GM12801 (cell line): ENCODE measurements around the gene NMT1.

ENCODE experiments used
- CTCF ChIP-seq: IDR thresholded peaks from one replicate; pipeline ENCODE4 v1.5.1; 2011; ENCODE audit warnings: control low read depth; ENCODE audit not compliant: insufficient read length; ENCODE audit errors: extremely low read depth

Gene NMT1

DNA sequence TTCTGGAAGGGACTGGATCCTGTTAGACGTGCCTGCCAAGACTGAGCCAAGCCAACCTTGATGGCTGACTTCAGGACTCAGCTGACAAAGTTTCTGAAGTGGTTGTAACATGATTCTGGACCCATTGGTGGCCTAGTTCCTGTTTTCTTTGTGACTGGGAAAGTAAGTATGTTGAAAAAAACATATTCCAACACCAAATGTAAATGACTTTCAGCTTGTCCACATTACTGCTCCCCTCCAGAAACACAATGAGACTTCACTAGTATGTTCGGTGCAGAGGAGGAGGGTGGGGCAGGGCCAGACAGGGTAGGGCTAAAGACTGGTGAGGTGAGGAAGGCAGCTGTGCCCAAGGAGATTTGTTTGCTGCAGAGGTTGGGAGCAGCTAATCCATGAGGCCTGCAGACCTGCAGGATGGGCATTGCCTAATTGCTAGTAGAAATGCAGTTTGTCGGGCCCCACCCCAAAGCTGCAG lies 26.4 kb downstream of the NMT1 start:
- no peak for TF ChIP-seq CTCF

DNA sequence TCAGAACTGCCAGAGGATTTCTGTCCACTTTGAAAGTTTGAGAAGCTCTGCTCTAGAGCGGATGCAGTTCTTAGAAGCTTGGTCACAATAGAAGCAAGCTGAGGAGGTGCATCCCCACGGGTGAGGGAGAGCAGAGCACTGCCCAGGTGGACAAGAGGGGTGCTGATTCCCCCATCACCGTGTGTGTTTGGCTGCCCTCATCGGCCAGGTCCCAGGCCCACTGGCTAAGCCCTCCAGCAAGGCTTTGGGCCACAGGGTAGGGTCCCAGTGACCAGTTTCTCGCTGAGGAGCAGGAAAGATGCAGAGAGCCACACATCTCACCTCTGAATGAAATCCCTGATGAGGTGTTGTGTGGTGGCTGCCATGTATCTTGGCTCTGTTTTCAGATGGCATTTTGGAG lies 26.9 kb downstream of the NMT1 start:
- TF ChIP-seq CTCF = no peak

DNA sequence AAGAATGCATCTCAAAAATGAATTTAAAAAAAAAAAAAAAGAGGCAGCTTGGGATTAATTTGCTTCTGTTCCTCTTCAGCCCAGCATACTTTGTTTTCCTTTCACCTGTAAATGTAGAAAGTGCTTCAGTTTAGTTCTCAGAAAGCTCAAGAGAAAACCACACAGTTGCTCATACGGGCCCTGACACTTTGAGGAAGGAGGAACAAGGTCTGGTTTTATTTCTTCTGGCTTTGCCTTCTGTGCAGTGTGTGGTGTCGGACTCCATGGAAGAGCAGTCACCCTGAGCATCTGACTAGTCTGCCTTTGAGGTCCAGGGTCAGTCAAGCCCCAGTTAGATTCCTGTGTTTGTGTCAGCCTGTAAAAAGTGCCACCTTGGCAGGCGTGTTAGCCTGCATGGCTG lies 27.6 kb downstream of the NMT1 start:
- TF ChIP-seq CTCF = no peak

- no peak for TF ChIP-seq CTCF
Observed at GRCh38 chr17:45090711-45091110, 29.6 kb downstream of the NMT1 start.

DNA sequence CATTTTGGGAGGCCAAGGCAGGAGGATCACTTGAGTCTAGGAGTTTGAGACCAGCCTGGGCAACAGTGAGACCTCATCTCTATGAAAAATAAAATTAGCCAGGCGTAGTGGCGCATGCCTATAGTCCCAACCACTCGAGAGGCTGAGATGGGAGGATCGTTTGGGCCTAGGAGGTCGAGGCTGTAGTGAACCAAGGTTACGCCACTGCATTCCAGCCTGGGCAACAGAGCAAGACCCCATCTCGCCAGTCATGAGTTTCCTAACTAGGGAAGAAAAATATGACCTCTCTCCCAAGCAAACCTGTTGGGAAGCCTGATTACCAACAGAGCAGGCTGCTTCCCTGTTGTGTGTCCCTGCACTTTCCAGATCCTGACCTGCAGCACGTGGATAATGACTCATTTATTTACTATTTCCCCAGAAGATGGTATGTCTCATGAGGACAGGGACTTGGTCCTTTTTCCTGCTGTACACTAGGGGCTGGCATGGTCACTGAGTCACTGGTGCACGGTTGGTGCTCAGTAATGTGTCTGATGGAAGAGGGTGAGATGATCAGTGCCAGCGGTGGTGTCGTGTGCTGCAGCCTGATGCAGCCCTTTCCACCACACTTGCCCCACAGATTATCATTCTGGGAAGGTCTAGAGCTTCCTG lies 30.8 kb downstream of the NMT1 start:
- TF ChIP-seq CTCF = no peak

DNA sequence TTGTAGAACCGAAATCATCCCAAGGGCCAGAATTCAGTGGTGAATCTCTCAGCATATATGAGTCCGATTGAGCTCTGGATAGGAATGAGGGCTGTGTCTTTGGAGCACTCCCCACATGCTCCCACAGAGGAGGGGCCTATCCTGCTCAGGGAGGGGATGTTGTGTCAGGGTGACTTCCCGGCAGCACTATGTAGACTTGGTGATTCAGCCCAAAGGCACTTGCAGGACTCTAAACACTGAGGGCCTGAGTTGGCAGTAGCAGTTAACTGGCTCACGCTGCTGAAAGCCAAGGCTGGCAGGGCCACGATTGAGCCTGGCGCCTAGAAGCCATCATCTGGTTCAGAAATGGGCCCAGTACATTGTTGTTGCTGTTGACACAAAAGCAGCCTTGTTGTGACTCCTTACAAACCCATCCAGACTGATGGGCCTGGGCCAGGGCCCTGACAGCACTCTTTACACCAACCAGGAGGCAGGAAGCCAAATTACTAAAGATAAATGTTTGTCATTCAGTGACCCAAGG lies 31.9 kb downstream of the NMT1 start:
- no peak for TF ChIP-seq CTCF

DNA sequence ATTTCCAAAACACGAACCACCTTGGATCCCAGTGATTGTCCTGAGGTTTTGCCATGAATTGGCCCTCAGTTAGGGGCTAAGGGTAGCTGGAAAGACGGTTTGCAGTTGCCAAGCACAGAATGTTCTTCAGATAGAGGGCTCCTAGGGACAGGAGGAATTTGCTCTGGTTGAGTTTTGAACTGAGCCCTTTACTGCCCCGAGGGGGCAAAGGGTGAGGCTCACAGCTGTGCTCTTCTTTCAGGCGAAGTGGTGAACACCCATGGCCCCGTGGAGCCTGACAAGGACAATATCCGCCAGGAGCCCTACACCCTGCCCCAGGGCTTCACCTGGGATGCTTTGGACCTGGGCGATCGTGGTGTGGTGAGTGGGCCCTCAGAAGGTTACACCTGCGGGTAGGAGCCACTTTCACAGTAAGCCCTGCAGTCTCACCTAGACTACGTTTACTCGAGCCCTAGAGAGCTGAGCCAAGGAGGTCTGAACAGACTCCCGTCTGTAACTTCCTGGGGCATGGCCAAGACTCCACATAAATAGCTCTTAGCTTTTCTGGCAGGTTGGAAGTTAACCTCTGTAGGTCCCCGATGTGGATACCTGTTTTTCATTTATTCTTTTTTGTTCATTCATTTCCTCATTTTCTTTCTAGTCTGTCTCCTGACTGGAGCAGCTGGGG lies 32.5 kb downstream of the NMT1 start:
- no peak for TF ChIP-seq CTCF
